Activated T-helper 1 cell treated with anti-CD3 and anti-CD28 coated beads, Interleukin-12 subunit alpha, Interleukin-12 subunit beta, Interleukin-2, Interleukin-4 antibody, amounts not matched to agents 30 ng/mL and 10 ng/mL and 1 ng/mL, durations not matched to agents 14 hours and 24 hours and 36 hours (primary cell): ENCODE results near the gene HOXD1. TPM values are rescaled to one million over a fixed set of nuclear protein-coding genes. Genes with fewer than 3 reads are reported as not detected.

Source experiments
- DNase-seq: peaks from one replicate; pipeline ENCODE4 v3.0.0; 2021; ENCODE audit warnings: low spot score
- H3K27ac Mint-ChIP-seq: one replicate; pipeline ENCODE4 v1.8.0; 2021; ENCODE audit warnings: mild to moderate bottlenecking, mixed read lengths
- H3K27me3 Mint-ChIP-seq: one replicate; pipeline ENCODE4 v1.8.0; 2022; ENCODE audit warnings: mild to moderate bottlenecking, moderate library complexity, mixed read lengths; ENCODE audit not compliant: insufficient read depth
- H3K36me3 Mint-ChIP-seq: one replicate; pipeline ENCODE4 v1.8.0; 2021; ENCODE audit warnings: low read depth, mixed read lengths
- H3K4me1 Mint-ChIP-seq: one replicate; pipeline ENCODE4 v1.8.0; 2021; ENCODE audit warnings: low read depth, mixed read lengths
- H3K4me3 Mint-ChIP-seq: one replicate; pipeline ENCODE4 v1.8.0; 2021; ENCODE audit warnings: mild to moderate bottlenecking, moderate library complexity, mixed read lengths
- H3K9me3 Mint-ChIP-seq: one replicate; pipeline ENCODE4 v1.8.0; 2021; ENCODE audit warnings: mixed read lengths
- intact Hi-C: fragments of 100-400 bp; cut with micrococcal nuclease; formaldehyde crosslinking; loops from one replicate; pipeline ENCODE4 v1.15.1; 2024
- total RNA-seq: library from RNA; stranded (reverse); gene quantifications from 2 replicates; pipeline ENCODE4 v1.2.3, GENCODE V29; 2022

Gene HOXD1
- total RNA-seq = not detected in 2 replicates

DNA sequence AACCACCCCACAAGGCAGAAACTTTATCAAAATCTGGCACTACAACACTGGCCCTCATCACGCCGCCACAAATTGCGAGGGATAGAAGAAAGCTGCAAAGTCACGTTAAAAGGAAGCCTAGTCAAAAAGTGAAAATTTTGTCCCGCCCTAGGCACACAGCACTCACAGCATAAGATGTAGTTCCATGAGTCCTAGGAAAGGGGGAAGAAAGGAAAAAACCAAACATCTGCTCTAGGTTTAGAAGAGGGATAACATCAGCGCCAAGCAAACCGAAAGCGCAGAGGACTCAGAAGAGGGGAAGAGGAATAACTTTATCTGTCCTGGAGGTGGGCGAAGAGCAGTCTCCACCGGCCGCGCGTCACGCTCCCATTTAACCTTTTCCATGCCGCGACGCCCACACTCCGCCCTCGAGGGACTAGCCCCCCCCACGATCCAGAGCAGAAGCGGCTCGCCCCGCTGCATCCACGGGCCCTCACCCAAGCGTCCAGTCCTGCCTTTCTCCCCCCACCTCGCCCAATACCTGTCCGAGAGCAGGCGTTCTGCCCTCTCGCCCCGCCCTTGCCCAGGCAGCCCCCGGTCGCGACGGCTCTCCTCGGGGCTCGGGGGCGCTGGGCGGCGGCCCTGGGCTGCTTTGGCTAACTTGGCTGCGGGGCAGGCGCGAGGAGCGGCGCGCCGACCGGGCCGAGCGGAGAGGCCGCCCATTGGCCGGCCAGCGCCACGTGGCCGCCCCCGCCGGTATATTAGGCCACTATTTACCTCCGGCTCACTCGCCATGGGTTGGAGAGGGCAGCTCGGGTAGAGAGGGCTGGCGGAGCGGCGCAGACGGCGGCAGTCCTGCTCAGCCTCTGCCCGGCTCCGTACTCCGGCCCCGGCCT is at the start of gene HOXD1:
Gene HOXD1, plus strand, starts transcription at position 770 of the 875 bp plus-strand sequence. CDS start 134 bp downstream, outside the sequence.
- peaks cover 13% of the 10 kb centered on the region for H3K4me1 Mint-ChIP-seq
- H3K27me3 Mint-ChIP-seq = peaks cover 76% of the 10 kb centered on the region
- peaks cover 3% of the 10 kb centered on the region for H3K36me3 Mint-ChIP-seq
- intact Hi-C loops = loop anchor here (5.0 kb wide), 2 partner anchors 51 to 449 kb away; no protein-coding TSS in a partner anchor
- DNase-seq = no peak
- H3K27ac Mint-ChIP-seq = peak within 1 kb of the TSS; percentile 57
- H3K9me3 Mint-ChIP-seq = no peaks in the 10 kb centered on the region
- peak within 1 kb of the TSS; percentile 86 for H3K4me3 Mint-ChIP-seq

- peaks cover 2% of the 10 kb centered on the region for H3K36me3 Mint-ChIP-seq
- H3K4me1 Mint-ChIP-seq = peaks cover 11% of the 10 kb centered on the region
- no peaks in the 10 kb centered on the region for H3K9me3 Mint-ChIP-seq
- intact Hi-C loops = loop anchor here (5.0 kb wide), 1 partner anchor 48 kb away; the partner anchor contains the start of gene HOXD1
- no peak overlapping the region for H3K4me3 Mint-ChIP-seq
- peaks cover 69% of the 10 kb centered on the region for H3K27me3 Mint-ChIP-seq
- no peak for DNase-seq
- peak overlapping the region; percentile 65 for H3K27ac Mint-ChIP-seq
These were observed 49.4 kb upstream of the HOXD1 start for GRCh38 chr2:176138923-176139660.

DNA sequence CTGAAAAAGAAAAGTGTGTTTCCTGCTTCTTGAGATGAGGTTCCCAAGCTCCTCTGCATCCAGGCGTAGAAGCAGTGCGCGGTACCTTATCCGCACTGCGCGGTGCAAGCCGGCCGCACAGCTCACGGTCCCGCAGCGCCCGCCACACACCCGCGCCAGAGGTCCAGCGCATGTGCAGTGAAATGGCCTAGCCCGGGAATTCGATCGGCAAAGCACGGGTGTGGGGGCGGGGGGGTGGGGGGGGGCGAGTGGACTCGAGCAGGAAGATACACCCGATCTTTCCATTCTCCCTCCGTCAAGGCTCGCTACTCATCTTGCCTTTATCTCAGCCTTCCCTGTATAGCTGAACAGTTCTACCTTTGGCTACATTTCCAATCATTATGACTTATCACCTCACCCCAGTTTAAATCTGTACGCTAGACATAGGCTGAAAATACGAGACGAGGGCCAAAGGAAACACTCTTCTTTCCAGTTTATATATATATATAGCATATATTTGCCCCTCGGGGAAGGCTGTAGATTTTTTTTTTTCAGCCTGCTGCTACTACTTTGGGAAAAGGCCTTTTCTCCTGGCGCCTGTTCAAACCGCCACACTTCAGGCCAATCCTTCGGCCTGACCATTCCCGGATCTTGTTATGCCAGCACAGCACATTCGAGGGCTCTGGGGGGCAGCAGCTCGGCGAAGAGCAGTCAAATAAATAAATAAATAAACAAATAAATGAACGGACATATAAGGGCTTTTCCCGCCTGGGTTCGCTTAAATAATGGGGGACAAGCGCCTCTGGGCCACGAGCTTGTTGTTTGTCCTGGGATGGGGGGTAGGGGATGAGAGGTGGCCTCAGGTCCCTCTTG is 48.6 kb upstream of the HOXD1 start:
- intact Hi-C loops = loop anchor here (1.0 to 5.0 kb wide), 7 partner anchors 8 to 1008 kb away; partner anchors contain the start of gene HOXD1
- DNase-seq = no peak
- H3K36me3 Mint-ChIP-seq = peaks cover 2% of the 10 kb centered on the region
- H3K27ac Mint-ChIP-seq = no peak overlapping the region
- peaks cover 70% of the 10 kb centered on the region for H3K27me3 Mint-ChIP-seq
- H3K4me1 Mint-ChIP-seq = peaks cover 11% of the 10 kb centered on the region
- H3K9me3 Mint-ChIP-seq = no peaks in the 10 kb centered on the region
- H3K4me3 Mint-ChIP-seq = no peak overlapping the region

- DNase-seq = peak; percentile 49
- intact Hi-C loops = loop anchor here (1.0 kb wide), 6 partner anchors 8 to 1008 kb away; no protein-coding TSS in a partner anchor
- Mint-ChIP-seq H3K27me3 (peaks cover 68% of the 10 kb centered on the region), H3K27ac (no peak overlapping the region), H3K4me3 (peak overlapping the region; percentile 3), H3K4me1 (peaks cover 11% of the 10 kb centered on the region), H3K36me3 (peaks cover 1% of the 10 kb centered on the region), H3K9me3 (no peaks in the 10 kb centered on the region)
These were observed 47.8 kb upstream of the HOXD1 start for GRCh38 chr2:176140513-176141317.

DNA sequence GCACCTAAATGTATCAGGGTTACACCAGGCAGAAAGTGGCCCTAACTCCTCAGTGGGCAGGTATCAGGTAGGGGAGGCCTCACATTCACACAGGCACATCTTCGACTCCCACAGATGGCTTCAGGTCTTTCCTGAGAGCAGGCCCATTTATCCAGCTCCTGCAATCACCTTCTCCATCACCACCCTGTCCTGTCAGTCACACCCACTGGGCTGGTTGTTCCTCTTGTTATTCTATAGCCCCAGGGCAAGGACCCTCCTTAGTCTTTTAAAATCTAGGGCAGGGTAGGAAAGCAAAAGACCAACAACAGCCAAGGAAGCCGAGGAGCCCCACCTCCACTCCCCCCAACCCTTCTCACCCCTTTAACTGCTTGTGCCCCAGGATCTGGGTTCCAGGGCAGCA is 46.2 kb upstream of the HOXD1 start:
- Mint-ChIP-seq H3K27ac (no peak overlapping the region), H3K4me1 (peaks cover 11% of the 10 kb centered on the region), H3K4me3 (no peak overlapping the region), H3K36me3 (no peaks in the 10 kb centered on the region), H3K27me3 (peaks cover 70% of the 10 kb centered on the region), H3K9me3 (no peaks in the 10 kb centered on the region)
- intact Hi-C loops = no loop called here
- no peak for DNase-seq

DNA sequence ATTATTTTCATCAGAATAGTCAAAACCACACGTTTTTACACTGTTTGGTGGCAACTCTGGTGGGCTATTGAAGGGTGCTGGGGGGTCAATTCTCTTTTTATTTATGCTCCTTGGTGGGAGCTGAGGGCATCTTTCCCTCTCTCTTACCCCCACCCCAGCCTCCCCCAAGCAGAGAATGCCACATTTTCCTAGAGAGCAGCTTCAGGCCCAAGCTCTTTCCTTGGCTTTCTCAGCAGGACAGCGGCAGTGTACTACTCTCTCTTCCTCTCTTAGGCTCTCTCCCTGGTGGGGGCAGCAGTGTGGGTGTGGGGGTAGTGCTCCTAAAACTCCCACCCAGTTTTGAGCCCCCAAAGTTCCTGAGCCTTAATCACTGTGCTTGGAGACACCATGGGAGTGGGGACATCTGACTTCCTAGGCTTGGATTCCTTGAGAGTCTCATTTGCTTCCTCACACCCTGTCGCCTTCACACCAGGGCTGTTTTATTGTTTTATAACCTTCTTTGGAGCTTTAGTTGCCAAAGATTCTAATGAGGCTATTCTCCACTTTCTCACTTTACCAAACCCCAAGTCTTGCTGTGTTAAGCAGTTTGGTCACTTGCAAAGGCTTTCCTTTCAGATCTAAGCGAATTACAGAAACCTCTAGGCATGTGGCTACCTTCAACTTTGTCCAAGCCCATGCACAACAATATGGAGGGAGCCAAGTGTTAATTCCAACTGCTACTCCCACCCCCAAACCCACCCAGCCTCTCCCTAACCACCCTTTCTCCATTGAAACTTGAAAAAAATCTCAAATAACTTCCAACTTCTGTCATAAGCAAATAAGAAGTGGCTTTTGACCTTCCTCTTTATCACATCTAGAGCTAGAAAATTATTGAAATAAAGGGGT is 43.1 kb upstream of the HOXD1 start:
- no peak overlapping the region for H3K4me3 Mint-ChIP-seq
- intact Hi-C loops = no loop called here
- H3K27me3 Mint-ChIP-seq = peaks cover 72% of the 10 kb centered on the region
- peaks cover 3% of the 10 kb centered on the region for H3K4me1 Mint-ChIP-seq
- H3K27ac Mint-ChIP-seq = no peak overlapping the region
- no peaks in the 10 kb centered on the region for H3K36me3 Mint-ChIP-seq
- DNase-seq = no peak
- no peaks in the 10 kb centered on the region for H3K9me3 Mint-ChIP-seq

GRCh38 chr2:176146101-176146500 is 42.4 kb upstream of the HOXD1 start:
- no peak overlapping the region for H3K4me3 Mint-ChIP-seq
- H3K4me1 Mint-ChIP-seq = peaks cover 2% of the 10 kb centered on the region
- peaks cover 76% of the 10 kb centered on the region for H3K27me3 Mint-ChIP-seq
- no peaks in the 10 kb centered on the region for H3K9me3 Mint-ChIP-seq
- H3K36me3 Mint-ChIP-seq = no peaks in the 10 kb centered on the region
- no peak for DNase-seq
- H3K27ac Mint-ChIP-seq = no peak overlapping the region
- intact Hi-C loops = loop anchor here (2.0 kb wide), 1 partner anchor 13 kb away; no protein-coding TSS in a partner anchor

- Mint-ChIP-seq H3K27me3 (peaks cover 75% of the 10 kb centered on the region), H3K4me1 (no peaks in the 10 kb centered on the region), H3K36me3 (no peaks in the 10 kb centered on the region), H3K4me3 (no peak overlapping the region), H3K27ac (no peak overlapping the region), H3K9me3 (no peaks in the 10 kb centered on the region)
- DNase-seq = no peak
- intact Hi-C loops = loop anchor here (2.0 kb wide), 1 partner anchor 14 kb away; no protein-coding TSS in a partner anchor
These were observed 41.8 kb upstream of the HOXD1 start for GRCh38 chr2:176146645-176147044.

- intact Hi-C loops = loop anchor here (2.0 kb wide), 1 partner anchor 15 kb away; no protein-coding TSS in a partner anchor
- H3K9me3 Mint-ChIP-seq = no peaks in the 10 kb centered on the region
- no peaks in the 10 kb centered on the region for H3K4me1 Mint-ChIP-seq
- H3K36me3 Mint-ChIP-seq = no peaks in the 10 kb centered on the region
- H3K4me3 Mint-ChIP-seq = no peak overlapping the region
- H3K27ac Mint-ChIP-seq = no peak overlapping the region
- DNase-seq = no peak
- H3K27me3 Mint-ChIP-seq = peaks cover 75% of the 10 kb centered on the region
These were observed 41.2 kb upstream of the HOXD1 start for GRCh38 chr2:176147210-176147799.

DNA sequence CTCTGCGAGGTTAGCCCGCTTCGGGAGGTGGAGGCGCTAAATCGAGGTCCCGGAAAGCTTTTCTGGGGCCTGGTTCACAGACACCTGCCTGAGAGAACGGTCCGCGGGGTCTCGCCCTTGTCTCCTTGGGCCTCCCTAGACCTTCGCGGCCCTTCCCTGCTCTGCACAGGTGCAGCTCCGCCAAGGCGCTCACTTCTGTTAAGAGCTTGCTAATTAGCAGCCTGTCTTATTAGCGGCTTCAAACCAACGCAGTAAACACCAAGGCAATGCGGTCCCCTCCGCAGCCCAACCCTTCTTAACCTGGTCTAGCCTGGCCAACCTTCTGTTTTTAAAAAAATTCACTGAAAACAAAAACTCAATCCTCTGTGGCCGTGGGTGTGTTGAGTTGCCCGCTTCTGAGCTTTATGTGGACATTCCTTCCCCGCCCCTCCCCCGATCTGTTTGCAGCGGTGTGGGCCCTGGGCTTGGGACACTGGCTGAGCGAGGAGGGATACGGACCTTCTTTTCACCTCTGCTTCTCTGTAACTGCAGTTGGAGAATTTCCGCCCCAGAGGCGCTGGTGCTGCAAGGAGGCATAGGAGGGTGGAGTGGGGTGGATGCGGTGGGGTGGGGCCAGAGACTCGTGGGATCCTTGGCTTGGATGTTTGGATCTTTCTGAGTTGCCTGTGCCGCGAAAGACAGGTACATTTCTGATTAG is 40.5 kb upstream of the HOXD1 start:
- Mint-ChIP-seq H3K9me3 (no peaks in the 10 kb centered on the region), H3K27ac (no peak overlapping the region), H3K27me3 (peaks cover 79% of the 10 kb centered on the region), H3K4me1 (no peaks in the 10 kb centered on the region), H3K4me3 (no peak overlapping the region), H3K36me3 (no peaks in the 10 kb centered on the region)
- intact Hi-C loops = loop anchor here (1.0 to 2.0 kb wide), 2 partner anchors 8 to 15 kb away; no protein-coding TSS in a partner anchor
- DNase-seq = no peak
